ENCODE measurements around the gene ZKSCAN3.
"Not testable (repeated sequence)": the region's sequence is repeated elsewhere in the genome, so short reads cannot be mapped to it uniquely, and the experiment has no call there.

ZKSCAN3 gene
- long read RNA-seq, donor 1, full-length matches to known transcripts = 1 of 1 reads
- long read RNA-seq, donor 1, partial matches to known transcripts = 0 of 1 reads
- long read RNA-seq, donor 1, other reads (novel, unspliced or antisense) = 0 of 1 reads
- long read RNA-seq, donor 2 = 0 reads
- long read RNA-seq, donor 3 = 0 reads
- long read RNA-seq, donor 4, full-length matches to known transcripts = 1 of 1 reads
- long read RNA-seq, donor 4, partial matches to known transcripts = 0 of 1 reads
- long read RNA-seq, donor 4, other reads (novel, unspliced or antisense) = 0 of 1 reads
- long read RNA-seq, donor 5, full-length matches to known transcripts = 1 of 1 reads
- long read RNA-seq, donor 5, partial matches to known transcripts = 0 of 1 reads
- long read RNA-seq, donor 5, other reads (novel, unspliced or antisense) = 0 of 1 reads
- long read RNA-seq, donor 6, full-length matches to known transcripts = 1 of 1 reads
- long read RNA-seq, donor 6, partial matches to known transcripts = 0 of 1 reads
- long read RNA-seq, donor 6, other reads (novel, unspliced or antisense) = 0 of 1 reads
- long read RNA-seq, donor 7 = 0 reads
- long read RNA-seq, donor 8 = 0 reads

DNA sequence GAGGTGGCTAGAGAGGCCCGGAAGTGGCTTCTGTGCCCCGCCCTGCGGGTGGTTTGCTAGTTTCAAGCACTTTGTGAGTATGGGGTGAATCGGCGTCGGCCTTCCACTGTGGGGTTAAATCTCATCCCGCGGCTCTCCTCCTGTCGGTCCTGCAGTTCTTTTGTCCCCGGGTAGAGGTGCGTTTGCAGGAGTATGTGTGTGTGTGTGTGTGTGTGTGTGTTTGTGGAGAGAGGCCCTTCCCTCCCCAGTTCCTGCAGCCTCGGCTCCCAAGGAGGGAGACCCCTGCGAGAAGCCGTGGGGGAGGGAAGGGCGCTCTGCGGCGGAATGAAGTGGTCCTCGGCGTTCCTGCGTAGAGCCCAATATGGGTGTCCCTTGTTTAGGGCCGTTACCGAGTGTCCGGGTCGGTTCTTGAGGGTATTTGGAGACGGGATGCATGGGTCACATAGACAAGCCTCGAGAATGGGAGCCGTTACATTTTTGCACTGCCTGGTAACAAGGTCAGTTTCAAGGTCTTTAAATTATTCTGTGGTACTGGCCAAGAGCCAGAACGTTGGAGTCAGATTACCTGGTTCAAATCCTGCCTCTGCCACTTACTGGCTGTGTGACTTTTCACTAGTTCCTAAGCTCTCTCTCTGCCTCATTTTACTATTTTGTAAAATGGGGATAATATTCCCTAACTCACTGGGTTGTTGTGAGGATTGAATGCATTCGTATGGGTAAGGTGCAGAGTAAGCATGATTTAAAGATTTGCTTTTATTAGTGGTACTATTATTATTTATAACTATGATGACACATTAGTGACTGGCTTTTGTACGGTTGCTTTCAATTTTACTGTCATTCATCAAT is at the start of gene ZKSCAN3:
ZKSCAN3 (plus strand) TSS at position 56 of the 846 bp plus-strand sequence. CDS start 9,640 bp downstream, outside the sequence.
- DNase-seq = peak; percentile 93

DNA sequence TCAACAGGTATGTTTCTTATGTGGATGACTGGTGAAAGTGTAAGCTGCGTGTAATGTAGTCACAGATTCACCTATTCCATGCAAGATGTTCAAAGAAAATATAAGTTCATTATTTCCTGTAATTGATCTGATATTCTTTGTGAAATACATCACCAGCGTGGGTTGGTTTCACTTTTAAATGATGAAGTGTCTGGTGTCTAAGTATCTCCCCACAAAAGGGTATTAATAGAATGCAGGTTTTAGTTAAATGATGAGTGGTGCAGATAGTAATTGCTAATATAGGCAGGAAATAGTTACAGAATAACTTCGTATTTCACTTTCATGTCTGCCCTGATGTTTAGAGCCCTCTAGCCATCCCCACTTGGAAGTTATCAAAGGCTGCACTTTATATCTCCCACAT is 46.2 kb upstream of the ZKSCAN3 start:
- no peak for DNase-seq

DNA sequence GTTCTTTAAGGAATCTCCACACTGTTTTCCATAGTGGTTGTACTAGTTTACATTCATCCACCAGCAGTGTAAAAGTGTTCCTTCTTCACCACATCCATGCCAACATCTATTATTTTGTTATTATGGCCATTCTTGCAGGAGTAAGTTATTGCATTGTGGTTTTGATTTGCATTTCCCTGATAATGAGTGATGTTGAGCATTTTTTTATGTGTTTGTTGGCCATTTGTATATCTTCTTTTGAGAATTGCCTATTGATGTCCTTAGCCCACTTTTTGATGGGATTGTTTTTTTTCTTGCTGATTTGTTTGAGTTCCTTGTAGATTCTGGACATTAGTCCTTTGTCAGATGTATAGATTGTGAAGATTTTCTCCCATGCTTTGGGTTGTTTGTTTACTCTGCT is 43.4 kb upstream of the ZKSCAN3 start:
- not testable (repeated sequence) for DNase-seq

DNA sequence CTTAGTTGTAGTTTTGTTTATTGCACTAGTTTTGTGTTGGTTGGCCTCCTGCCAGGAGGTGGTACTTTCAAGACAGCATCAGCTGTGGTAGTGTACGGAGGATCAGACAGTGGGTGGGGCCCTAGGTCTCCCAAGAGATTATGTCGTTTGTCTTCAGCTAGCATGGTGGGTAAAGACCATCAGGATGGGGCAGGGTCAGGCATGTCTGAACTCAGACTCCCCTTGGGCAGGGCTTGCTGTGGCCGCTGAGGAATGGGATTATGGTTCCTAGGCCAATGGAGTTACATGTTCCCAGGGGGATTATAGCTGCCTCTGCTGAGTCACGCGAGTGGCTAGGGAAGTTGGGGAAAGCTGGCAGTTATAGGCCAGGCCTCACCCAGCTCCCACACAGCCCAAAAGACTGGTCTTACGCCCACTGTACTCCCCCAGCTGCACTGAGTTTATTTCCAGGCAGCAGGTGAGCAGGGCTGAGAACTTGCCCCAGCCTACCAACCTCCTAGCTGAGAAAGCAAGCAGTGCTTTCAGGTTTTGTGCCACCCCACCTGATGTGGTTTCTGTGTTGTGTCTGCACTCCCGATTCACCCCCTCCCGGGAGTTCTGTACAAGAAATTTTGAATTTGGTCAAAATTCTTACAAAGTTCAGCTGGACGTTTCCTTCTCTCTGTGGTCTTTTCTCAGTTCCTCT is 38.5 kb upstream of the ZKSCAN3 start:
- DNase-seq = no peak

DNA sequence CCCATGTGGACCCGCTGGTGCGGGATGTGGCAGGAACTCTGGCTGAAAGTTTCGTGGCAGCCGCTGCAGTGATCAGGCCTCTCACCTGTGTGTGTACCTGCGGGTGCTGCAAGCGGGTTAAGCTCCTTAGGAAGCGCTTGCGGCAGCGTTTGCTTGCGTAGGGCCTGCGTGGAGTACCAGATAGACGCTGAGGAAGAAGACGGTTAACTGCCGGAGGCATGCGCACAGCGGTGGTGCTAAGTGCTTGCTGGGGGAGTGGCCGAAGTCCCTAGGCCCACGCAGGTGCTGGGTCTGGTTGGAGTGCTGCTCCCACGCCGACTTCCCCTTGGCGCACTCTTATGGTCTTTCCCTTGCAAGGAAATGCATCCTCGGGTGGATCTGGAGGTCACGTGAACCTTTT is 36.8 kb upstream of the ZKSCAN3 start:
- no peak for DNase-seq

DNA sequence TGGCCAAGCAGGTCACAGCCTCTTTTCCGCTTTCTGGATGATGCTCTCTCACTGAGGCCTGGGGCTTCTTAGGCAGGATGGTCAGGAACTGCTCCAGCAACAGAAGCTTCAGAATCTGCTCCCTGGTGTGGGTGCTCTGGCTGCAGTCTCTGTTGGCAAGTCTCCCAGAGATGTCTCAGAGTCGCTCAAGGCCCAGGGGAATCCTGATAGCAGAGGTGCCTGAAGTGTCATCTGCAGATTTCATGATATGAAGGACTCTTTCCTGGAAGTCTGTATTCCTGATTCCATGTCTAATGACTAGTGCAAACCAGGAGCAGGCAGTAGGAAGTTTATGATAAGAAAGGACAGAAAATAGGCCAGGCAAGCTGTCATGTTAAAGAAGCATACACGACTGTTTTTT is 34.1 kb upstream of the ZKSCAN3 start:
- no peak for DNase-seq

DNA sequence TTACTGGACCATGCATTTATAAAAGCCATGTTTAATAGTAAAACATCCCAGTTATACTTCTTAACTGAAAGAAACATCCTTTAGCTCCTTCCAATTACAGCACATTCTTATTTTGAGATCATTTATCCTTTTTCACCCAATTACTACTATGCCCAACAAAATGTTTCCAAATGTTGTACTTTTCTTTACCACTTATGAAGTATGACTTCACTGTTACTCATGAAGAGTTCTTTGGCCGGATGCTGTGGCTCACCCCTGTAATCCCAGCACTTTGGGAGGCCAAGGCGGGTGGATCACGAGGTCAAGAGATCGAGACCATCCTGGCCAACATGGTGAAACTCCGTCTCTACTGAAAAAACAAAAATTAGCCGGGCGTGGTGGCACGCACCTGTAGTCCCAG is 31.9 kb upstream of the ZKSCAN3 start:
- not testable (repeated sequence) for DNase-seq

DNA sequence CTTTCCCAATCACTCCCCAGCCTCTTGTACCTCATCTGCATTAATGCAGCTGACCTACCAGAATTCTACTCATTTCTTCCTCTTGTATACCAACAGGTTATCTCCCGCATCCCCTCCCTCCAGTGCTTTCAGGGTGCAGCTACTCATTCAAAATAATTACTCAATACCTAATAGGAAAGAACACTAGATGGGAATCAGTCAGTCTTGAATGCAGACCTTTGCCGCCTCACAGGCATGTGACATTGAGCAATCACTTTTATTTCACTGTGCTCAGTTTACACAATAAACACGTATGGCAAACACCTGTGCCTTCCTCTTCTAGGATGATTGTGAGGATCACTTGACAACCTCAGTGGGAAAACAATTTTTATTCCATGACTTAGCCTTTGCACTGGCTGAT is 27.1 kb upstream of the ZKSCAN3 start:
- DNase-seq = no peak

DNA sequence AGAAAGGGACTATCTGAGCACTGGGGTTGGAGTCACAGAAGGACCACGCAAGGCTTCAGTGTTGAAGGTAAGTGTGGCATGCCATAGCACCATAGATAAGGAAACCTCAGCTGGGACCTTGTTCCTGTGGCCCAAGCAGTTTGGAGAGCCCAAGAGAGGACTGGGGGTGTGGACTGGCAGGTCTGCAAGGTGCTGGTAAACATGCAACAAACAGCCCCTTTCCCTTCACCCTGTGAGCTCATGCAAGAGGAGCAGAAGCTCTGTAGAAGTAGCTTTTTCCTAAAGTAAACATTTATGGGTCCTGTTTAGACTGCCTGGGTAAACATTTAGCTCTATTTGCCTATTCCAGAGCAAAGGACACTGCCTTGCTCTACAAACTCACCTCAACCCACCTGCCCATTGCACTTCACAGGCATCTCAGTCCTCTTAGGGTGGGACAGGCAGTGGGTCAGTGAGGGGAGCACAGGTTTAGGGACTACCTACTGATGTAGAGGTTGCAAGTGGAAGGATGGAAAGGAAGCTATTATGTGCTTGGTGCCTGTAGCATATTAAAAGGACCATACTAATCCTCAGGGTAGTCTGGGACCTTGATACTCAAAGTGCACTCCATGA is 25.8 kb upstream of the ZKSCAN3 start:
- no peak for DNase-seq

DNA sequence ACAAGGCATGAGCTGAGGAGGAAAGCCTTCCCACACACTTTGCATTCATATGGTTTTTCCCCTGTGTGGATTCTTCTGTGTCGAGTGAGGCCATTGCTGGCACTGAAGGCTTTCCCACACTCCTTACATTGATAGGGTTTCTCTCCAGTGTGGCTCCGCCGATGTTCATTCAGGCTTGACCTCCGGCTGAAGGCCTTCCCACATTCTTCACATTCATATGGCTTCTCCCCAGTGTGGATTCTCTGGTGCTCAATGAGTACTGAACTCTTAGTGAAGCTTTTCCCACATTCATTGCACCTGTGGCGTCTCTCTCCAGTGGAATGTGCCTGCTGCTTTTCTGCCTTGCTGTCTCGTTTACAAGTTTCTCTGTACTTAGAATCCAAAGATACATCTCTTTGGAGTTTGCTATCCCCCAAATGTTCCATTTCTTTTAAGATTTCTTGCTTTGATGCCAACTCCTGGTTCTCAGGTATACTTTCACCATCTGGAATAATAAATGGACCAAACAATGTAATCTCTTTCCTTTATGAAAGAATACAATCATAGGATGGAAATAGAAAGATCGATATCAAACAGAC is 23.3 kb upstream of the ZKSCAN3 start:
- DNase-seq = no peak

DNA sequence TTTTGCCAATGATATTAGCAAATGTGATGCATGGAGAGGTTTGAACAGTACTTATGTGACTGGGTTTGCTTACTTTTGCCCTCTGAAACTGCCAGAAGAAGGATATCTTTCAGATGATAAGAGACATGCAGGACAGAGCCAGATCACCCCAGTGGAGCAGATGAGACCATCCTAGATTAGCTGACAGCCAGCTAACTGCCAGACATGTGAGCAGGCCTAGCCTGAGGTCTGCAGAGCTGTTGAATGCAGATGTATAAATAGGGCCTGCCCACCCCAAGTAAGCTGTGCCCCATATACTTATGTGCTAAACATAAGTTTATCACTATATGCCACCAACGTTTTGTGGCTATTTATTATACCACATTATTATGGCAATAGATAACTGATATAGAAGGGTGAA is 19.7 kb upstream of the ZKSCAN3 start:
- DNase-seq = no peak

DNA sequence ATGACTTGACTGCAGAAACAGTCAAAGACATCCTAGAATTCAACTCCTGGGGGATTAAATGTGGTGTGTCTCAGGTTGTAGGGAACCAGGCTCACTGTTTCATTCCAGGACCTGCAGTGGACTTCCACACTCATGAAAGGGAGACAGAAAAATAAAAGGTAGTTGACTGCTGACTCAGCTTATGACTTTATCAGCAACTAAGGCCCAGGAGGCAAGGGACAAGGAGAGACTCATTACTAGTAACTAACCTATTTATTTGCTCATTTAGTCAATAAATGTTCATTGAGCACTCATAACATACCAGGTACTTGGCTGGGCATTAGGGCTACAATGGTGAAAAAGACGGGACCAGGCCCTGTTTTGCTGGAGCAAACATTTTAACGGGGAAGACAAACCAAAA is 16.7 kb upstream of the ZKSCAN3 start:
- DNase-seq = no peak

DNA sequence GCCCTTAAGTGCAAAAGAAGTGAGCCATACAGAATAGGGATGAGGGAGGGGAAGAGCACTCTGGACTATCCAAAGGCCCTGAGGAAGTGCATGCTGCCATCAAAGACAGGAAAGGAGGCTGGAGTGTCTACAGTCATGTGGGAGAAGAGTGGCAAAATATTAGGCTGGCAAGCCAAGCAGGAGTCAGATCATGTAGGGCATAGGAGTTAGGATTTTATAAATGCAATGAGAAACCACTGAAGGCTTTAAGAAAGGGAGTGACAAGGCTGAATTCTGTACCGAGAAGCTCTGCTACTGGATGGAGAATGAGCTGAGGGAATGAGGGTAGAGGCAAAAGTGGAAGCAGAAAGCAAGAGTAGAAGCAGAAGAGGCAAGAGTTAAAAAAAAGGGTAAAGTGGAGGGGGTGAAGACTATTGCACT is 16.1 kb upstream of the ZKSCAN3 start:
- no peak for DNase-seq

DNA sequence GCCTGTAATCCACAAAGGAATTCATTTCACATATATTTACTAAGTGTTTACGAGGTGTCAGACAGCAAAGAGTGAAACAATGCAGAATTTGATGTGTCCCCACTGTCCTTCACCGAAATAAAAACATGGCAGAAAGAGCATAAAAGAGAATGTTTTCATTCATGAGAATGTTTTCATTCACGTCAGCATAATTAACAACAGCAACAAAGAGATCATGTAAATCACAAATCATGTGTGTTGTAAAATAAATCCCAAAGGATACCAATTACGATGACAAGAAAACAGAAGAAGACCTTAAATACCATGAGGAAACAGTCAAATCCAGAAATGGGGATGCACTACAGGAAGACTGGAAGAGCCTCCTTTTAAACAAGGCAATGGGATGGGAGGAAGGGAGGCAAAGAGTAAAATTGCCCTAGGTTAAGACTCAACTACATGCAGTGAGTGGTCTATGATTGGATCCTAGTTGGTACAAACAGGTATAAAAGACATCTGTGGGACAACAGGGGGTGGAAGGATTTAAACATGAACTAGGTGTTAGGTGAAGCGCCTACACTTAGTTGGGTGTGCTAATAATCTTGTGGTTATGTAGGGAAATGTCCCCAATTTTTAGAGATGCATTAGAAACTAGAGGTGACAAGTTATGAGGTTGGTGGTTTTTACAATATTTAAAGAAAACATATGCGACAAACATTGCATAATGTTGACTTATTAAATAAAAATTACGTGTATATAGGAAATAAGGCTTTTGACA is 15.3 kb upstream of the ZKSCAN3 start:
- DNase-seq = peak; percentile 32

DNA sequence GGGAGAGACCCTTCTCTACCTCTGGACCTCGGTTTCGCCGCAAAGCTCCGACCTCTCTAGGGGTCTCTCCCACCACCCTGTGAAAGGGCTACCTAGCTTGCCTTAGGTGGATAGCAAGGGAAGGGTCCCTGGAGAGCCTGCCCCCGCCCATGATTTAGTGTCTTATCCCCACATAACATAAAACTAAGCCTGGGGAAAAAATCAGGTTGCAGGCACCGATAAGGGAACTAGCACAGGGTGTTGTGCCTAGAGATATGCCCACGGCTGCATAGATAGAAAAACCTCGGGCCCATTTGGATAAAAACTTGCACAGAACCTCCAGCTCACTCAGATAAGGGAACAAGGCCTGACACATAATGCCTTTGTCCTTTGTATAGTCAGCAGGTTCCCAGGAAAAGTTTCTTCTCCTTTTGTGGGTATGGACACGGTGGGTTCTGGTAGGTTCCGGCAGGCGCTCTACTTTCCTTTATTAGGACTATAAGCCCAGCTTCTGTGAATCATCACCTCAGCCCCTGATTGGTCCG is 14.6 kb upstream of the ZKSCAN3 start:
- no peak for DNase-seq

DNA sequence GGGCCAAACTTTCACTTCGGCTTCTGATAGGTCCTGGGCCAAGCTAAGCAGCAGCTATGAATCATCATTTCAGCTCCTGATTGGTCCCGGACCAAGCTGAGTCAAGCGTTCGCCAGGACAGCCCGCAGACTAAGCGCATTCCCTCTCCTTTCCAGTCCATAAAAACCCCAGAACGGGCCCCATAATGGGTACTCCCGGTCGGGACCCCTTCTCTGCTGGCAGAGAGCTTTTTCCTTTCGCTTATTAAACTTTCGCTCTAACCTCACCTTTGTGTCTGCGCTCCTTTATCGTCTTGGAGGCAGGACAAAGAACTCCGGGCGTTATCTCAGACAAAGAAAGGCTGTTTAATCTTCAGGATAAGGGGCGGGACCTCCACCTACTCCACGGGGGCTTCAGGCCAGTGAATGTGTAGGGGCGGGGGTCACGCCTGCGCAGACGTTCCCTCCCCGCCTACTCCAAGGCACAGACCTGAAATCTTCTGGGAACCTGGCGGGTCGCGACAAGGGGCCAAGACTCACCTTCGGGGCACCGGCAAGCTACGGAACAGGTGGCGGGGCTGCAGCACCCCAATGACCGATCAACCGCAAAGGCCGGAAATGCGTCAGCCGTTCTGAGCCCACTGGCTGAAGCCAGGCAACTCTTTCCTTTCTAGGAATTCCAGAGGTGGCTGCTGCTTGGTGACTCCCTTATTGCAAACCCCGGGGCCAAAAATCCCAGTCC is 14.0 kb upstream of the ZKSCAN3 start, which contains the start of gene ZSCAN31:
ZSCAN31 (minus strand) TSS at position 585 of the 720 bp plus-strand sequence. CDS start 6,465 bp downstream, outside the sequence.
- peak; percentile 98 for DNase-seq

DNA sequence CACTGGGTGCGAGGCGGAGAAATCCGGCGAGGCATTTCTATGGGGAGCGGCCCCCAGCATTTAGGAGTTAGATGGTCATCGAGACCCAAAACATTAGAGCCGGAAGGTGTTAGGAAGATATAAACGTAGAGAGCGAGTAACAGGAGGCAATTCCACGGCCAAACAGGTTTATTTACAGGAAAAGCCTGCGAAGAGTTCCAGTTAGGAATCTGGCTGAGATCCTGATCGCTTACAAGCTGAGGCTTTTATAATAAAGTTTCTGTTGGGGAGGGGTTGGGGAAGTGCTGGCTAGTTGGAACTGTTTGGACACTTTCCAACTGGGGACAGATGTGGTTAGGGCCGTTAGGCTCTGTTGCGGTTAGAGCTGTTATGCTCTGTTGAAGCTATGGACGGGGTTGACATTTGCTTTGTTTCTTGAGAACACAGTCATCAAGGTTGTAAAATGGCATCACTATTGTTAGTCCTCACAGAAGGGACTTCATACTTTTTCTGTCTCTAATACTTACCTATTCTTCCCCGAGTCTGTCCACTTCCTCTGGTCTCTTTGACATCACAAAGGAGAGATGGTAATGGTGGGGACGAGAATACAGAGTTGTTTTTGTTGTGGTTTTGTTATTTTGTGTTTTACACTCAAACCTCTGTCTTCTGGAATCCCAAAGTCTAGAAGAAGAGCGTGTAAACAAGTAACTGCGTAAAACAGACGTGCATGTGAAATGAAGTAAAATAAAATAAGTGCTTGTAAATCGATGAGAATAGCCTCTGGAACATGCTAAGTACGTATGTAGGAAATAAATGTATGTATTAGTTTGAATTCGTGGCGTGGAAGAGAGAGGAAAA is 13.2 kb upstream of the ZKSCAN3 start:
- DNase-seq = no peak

DNA sequence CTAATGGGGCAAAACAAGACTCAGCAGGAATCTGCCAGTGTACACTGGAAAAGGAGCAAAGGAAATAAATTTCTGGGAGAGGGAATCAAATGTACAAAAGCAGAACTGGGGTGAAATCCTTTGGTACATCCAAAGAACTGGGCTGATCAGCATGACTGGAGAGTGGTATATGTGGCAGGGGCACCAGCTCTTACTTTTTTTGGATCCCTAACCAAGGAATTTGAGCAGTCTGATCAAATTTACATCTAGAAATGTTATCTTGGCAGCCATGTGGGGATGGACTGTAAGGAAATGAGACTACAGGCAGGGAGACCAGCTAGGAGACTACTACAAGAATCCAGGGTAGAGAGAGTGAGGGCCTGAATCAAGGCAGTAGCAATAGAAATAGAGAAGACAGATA is 12.6 kb upstream of the ZKSCAN3 start:
- peak; percentile 51 for DNase-seq

Data from right kidney (tissue), 9 donors.